NCI-H446 (cell line): Measurements from ENCODE around the gene HABP4.

Experiments
- DNase-seq, 2 experiments: peaks; one replicate each; lab custom pipeline; 2025; lab: John Stamatoyannopoulos, UW

Gene HABP4

DNA sequence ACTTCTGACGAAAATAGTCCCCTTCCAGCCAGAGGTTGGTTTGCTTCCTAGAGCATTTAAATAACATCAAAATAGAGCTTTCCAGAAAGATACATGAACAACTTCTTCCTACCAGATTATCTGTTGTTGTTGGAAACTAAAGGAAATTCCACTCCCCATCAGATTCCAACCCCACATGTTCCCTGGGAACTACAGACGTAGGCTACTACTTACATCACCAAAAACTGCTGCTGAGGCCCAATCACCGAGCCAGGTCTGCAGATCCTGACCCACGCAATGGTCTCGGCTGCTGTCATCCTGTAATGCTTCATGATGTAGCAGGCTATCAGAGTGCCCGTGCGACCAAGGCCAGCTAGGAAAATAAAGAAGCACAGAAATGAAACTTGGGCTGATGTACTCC is 73.4 kb downstream of the HABP4 start:
- DNase-seq: no peak

DNA sequence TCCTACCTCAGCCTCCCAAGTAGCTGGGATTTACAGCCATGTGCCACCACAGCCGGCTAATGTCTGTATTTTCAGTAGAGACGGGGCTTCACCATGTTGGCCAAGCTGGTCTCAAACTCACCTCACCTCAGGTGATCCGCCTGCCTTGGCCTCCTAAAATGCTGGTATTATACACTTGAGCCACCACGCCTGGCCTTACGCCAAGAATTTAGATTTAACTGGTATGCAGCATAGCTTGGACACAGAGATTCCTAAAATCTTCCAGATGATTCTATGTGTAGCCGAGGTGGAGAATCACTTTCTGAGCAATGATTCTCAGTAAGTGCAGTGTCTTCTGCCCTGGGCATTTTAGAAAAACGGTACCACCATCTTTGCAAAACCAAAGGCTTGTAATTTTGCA is 74.1 kb downstream of the HABP4 start:
- no peak for DNase-seq

DNA sequence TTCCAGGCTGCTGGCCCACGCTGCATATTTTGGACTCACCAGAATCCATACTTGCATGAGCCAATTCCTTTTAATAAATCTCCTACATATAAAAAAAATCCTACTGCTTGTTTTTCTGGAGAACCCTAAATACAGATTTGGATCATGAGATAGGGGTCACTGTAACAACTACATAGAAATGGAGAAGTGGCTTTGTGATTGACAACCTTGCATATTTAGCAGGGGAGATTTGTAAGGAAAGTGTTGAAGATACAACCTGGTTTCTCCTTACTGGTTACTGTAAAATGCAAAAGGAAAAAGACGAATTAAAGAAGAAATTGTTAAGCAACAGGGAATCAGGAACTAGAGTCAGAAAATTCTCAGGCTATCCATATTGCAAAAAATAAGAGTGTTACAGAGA is 74.8 kb downstream of the HABP4 start:
- DNase-seq: no peak

DNA sequence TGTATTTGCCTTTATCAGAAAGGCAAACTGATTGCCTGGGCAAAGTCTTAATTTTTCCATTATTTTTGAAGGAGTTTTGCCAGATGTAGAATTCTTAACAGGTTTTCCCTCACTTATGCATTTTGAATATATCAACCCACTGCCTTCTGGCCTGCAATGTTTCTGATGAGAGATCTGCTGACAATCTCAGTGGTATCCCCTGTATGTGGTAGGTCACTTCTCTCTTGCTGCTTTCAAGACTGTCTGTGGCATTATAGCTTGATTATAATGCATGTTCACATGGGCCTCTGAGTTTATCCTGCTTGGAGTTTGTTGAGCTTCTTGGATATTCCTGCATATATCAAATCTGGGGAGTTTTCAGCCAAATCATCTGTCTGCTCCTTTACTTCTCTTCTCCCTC is 82.2 kb downstream of the HABP4 start:
- no peak for DNase-seq

DNA sequence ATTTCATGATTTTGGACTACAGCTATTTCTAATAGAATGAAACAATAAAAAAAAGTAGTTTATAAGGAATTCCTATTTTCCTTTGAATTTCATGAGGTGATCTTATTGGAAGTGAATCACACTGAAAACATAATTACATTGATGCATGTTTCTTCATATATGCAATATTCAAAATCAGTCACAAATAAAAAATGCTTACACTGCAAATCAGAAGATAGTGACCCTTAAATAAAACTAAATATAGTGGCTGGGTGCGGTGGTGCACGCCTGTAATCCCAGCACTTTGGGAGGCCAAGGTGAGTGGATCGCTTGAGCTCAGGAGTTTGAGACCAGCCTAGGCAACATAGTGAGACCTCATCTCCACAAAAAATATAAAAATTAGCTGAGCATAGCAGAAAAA is 90.1 kb downstream of the HABP4 start:
- no peak for DNase-seq
